HepG2 (cell line): ENCODE measurements around the gene ATAD3C. TPM values are rescaled to one million over a fixed set of nuclear protein-coding genes. Genes with fewer than 3 reads are reported as not detected.

Source experiments
- CBX2 ChIP-seq, 2 experiments: fragments of 200-600 bp in 1 of 2; sonication (generic); formaldehyde crosslinking in 1 of 2; IDR thresholded peaks; 2 replicates each; pipeline versions ENCODE4 v1.7.0 to v1.8.1; 2018 to 2022; ENCODE audit warnings: low read depth in 2 of 2, low read length in 1 of 2, mild to moderate bottlenecking in 1 of 2, missing genetic modification reagents in 1 of 2
- FUBP1 ChIP-seq: sonication (generic); formaldehyde crosslinking; IDR thresholded peaks from 2 replicates; pipeline ENCODE4 v1.5.1; 2020; ENCODE audit warnings: missing genetic modification reagents, mild to moderate bottlenecking, borderline replicate concordance
- GLI4 ChIP-seq: sonication (generic); formaldehyde crosslinking; IDR thresholded peaks from 2 replicates; pipeline ENCODE4 v1.5.1; 2020; ENCODE audit warnings: missing genetic modification reagents, mild to moderate bottlenecking, moderate library complexity, borderline replicate concordance
- MED1 ChIP-seq: sonication (generic); formaldehyde crosslinking; IDR thresholded peaks from 2 replicates; pipeline ENCODE4 v1.4.0; 2020; ENCODE audit warnings: missing genetic modification reagents
- MTERF4 ChIP-seq: sonication (generic); formaldehyde crosslinking; IDR thresholded peaks from 2 replicates; pipeline ENCODE4 v1.8.0; 2023; ENCODE audit warnings: mild to moderate bottlenecking, missing genetic modification reagents
- PHF20 ChIP-seq: sonication (generic); formaldehyde crosslinking; IDR thresholded peaks from 2 replicates; pipeline ENCODE4 v1.5.0; 2020; ENCODE audit warnings: mild to moderate bottlenecking, missing genetic modification reagents
- SIX4 ChIP-seq: sonication (generic); formaldehyde crosslinking; IDR thresholded peaks from 2 replicates; pipeline ENCODE4 v1.4.0; 2020; ENCODE audit warnings: missing genetic modification reagents
- SOX5 ChIP-seq: IDR thresholded peaks from 2 replicates; pipeline ENCODE4 v1.6.1; 2016; ENCODE audit warnings: borderline replicate concordance
- TEAD2 ChIP-seq: sonication (generic); formaldehyde crosslinking; IDR thresholded peaks from 2 replicates; pipeline ENCODE4 v1.9.0; 2021; ENCODE audit warnings: missing genetic modification reagents
- TFDP2 ChIP-seq: sonication (generic); formaldehyde crosslinking; IDR thresholded peaks from 2 replicates; pipeline ENCODE4 v1.4.0; 2020; ENCODE audit warnings: missing genetic modification reagents
- THYN1 ChIP-seq: sonication (generic); formaldehyde crosslinking; IDR thresholded peaks from 2 replicates; pipeline ENCODE4 v1.8.1; 2023; ENCODE audit warnings: low read depth, mild to moderate bottlenecking, moderate library complexity, missing genetic modification reagents, borderline replicate concordance
- ZFP91 ChIP-seq: sonication (generic); formaldehyde crosslinking; IDR thresholded peaks from 2 replicates; pipeline ENCODE4 v1.9.0; 2022; ENCODE audit warnings: missing genetic modification reagents, mild to moderate bottlenecking, borderline replicate concordance
- ZNF609 ChIP-seq: sonication (generic); formaldehyde crosslinking; IDR thresholded peaks from 2 replicates; pipeline ENCODE4 v1.4.0; 2020; ENCODE audit warnings: mild to moderate bottlenecking, missing genetic modification reagents, borderline replicate concordance
- ZNF7 ChIP-seq: IDR thresholded peaks from 2 replicates; pipeline ENCODE4 v1.6.1; 2016; ENCODE audit warnings: missing biosample characterization, missing genetic modification reagents
- ZSCAN25 ChIP-seq: sonication (generic); formaldehyde crosslinking; IDR thresholded peaks from 2 replicates; pipeline ENCODE4 v1.8.0; 2022; ENCODE audit warnings: mild to moderate bottlenecking, missing genetic modification reagents
- polyA plus RNA-seq, 8 experiments: library from polyadenylated mRNA; depleted of rRNA in 3 of 8; stranded (reverse) in 7 of 8; unstranded in 1 of 8; fragments of >200 nt; fragmentation: Illumina TruSeq in 4 of 8; extraction: Trizol in 4 of 8; gene quantifications; 2 replicates each; pipeline versions ENCODE4 v1.2.1 to v1.2.3, GENCODE V29; 2011 to 2016; ENCODE audit warnings: low read depth in 4 of 8, missing spikeins in 1 of 8, mixed read lengths in 1 of 8; ENCODE audit not compliant: insufficient read depth in 1 of 8
- total RNA-seq, 5 experiments: library from RNA; depleted of rRNA; stranded (reverse); fragments of >200 nt; fragmentation: Illumina TruSeq; extraction: Trizol; gene quantifications; 2 replicates each; pipeline ENCODE4 v1.2.3, GENCODE V29; 2016; ENCODE audit warnings: low read depth in 1 of 5

Gene ATAD3C
- total and polyA plus RNA-seq, 2 of the 13 experiments (the other 11 are each of a cell fraction or from before 2014, with no cell fraction given): 2.4 to 3.2 TPM

- 0 out of 2 replicates have a peak, but pooled peaks have one; percentile 79 for TF ChIP-seq GLI4 (CRISPR knock-in tag)
- TF ChIP-seq ZNF7 (CRISPR knock-in tag): no peak
- TF ChIP-seq ZFP91: peak; percentile 34; the same call in 1 of the 2 replicates
- no peak for TF ChIP-seq THYN1
- no peak for TF ChIP-seq MED1 (CRISPR knock-in tag)
- TF ChIP-seq SIX4 (CRISPR knock-in tag): no peak
- 0 out of 2 replicates have a peak, but pooled peaks have one; percentile 25 for TF ChIP-seq TFDP2 (CRISPR knock-in tag)
- no peak for TF ChIP-seq FUBP1 (CRISPR knock-in tag)
- TF ChIP-seq CBX2 (IDR thresholded peaks at IDR 0.05; ENCODE audit: low read depth, low read length): no peak
- TF ChIP-seq CBX2 (CRISPR knock-in tag; IDR thresholded peaks at IDR 0.05; ENCODE audit: low read depth): no peak
- TF ChIP-seq PHF20 (CRISPR knock-in tag): peak; percentile 38; the same call in 1 of the 2 replicates
- TF ChIP-seq TEAD2 (CRISPR knock-in tag): no peak
- peak; percentile 62; the same call in 1 of the 2 replicates for TF ChIP-seq ZSCAN25 (CRISPR knock-in tag)
- TF ChIP-seq ZNF609: no peak
- TF ChIP-seq SOX5: 0 out of 2 replicates have a peak, but pooled peaks have one; percentile 7
- no peak for TF ChIP-seq MTERF4 (CRISPR knock-in tag)
Measured at GRCh38 chr1:1462318-1462966, 13.0 kb downstream of the ATAD3C start (continued).
